Small intestine (tissue), 7 donors: Measurements from ENCODE around the gene ADAT1. TPM values are rescaled to one million over a fixed set of nuclear protein-coding genes. Genes with fewer than 3 reads are reported as not detected.

Experiments used
- DNase-seq, 2 donors: peaks; one replicate each; pipeline versions ENCODE4 v3.0.0 to v3.0.0-alpha.2; 2013
- FAIRE-seq: peaks from 2 replicates; lab custom pipeline; 2012; peaks lifted over from hg19 to GRCh38; lab: Jason Lieb, UNC
- H3K27ac ChIP-seq, 3 donors: one replicate each; pipeline ENCODE4 v1.5.1; 2013; ENCODE audit warnings: low read length in 2 of 3, mild to moderate bottlenecking in 2 of 3, control low read depth in 1 of 3, inconsistent platforms in 1 of 3, low read depth in 1 of 3, moderate library complexity in 1 of 3
- H3K27me3 ChIP-seq, 3 donors: one replicate each; pipeline ENCODE4 v1.6.1; 2013; ENCODE audit warnings: low read length in 3 of 3, inconsistent platforms in 1 of 3; ENCODE audit not compliant: control insufficient read depth in 3 of 3, insufficient read depth in 3 of 3
- H3K36me3 ChIP-seq, 3 donors: one replicate each; pipeline ENCODE4 v1.6.1; 2013; ENCODE audit warnings: low read length in 3 of 3, inconsistent platforms in 1 of 3, low read depth in 1 of 3, mild to moderate bottlenecking in 1 of 3, moderate library complexity in 1 of 3; ENCODE audit not compliant: control insufficient read depth in 3 of 3, insufficient read depth in 2 of 3
- H3K4me1 ChIP-seq, 3 donors: one replicate each; pipeline ENCODE4 v1.6.1; 2013; ENCODE audit warnings: low read length in 2 of 3, inconsistent platforms in 1 of 3, low read depth in 1 of 3, mild to moderate bottlenecking in 1 of 3, moderate library complexity in 1 of 3; ENCODE audit not compliant: control insufficient read depth in 3 of 3, insufficient read depth in 2 of 3
- H3K4me3 ChIP-seq, 3 donors: one replicate each; pipeline ENCODE4 v1.5.1; 2013; ENCODE audit warnings: low read length in 3 of 3, control low read depth in 1 of 3, inconsistent platforms in 1 of 3, low read depth in 1 of 3, mild to moderate bottlenecking in 1 of 3, moderate library complexity in 1 of 3
- H3K9me3 ChIP-seq, 2 donors: one replicate each; pipeline ENCODE4 v1.6.1; 2013; ENCODE audit warnings: low read depth in 1 of 2, low read length in 1 of 2; ENCODE audit not compliant: control insufficient read depth in 2 of 2, insufficient read depth in 1 of 2
- WGBS, 3 donors: extraction: QIAGEN DNeasy Blood & Tissue Kit; methylation state at CpG; one replicate each; pipeline ENCODE4 v1.1.7; 2013; 5-methylcytosine and 5-hydroxymethylcytosine counted together
- polyA plus RNA-seq, 4 donors: library from polyadenylated mRNA; stranded (reverse) in 3 of 4; unstranded in 1 of 4; fragments of 200-250 nt in 3 of 4; fragments of 120-200 nt in 1 of 4; gene quantifications; one replicate each; pipeline versions ENCODE4 v1.2.1 to v1.2.3, GENCODE V29; 2013
- donor health status: healthy with polysubstance abuse.
- donor health status: control.
- donor health status: control.
- donor health status: Bipolar disorder and iron deficiency.
- donor health status: healthy.

The ADAT1 gene
- polyA plus RNA-seq, 4 donors, result 7.0 to 27.4 (median 18.4) TPM

DNA sequence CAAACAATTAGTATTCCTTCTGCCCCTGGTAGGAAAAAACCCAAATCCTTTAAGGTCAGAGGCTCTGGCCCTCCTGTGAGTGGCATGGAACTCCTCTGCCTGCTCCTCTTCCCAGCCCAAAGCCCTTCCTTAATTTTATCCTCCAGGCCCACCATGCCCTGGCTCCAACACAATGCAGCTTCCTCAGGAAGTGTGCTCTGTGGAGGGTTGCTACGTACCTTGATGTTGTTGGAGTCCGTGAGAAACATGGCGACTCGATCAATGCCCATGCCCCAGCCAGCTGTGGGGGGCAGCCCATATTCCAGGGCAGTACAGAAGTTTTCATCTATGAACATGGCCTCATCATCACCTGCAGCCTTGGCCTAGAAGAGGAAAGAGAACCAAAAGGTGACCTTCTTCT is 5.3 kb upstream of the ADAT1 start:
- peaks cover 26 to 57% (median 36%) of the 10 kb centered on the region in 3 donors for H3K36me3 ChIP-seq
- FAIRE-seq, result no peak

GRCh38 chr16:75627851-75628250 is 4.8 kb upstream of the ADAT1 start:
- FAIRE-seq, result no peak
- H3K4me1 ChIP-seq, result peaks cover 0 to 4% (median 0%) of the 10 kb centered on the region in 3 donors
- peaks cover 24 to 53% (median 32%) of the 10 kb centered on the region in 3 donors for H3K36me3 ChIP-seq
- DNase-seq, result no peak
- 54 to 61% (median 60%) methylated on average over 3 of the region's 3 CpGs for WGBS, 3 donors
- H3K27ac ChIP-seq, result no peak overlapping the region
- H3K27me3 ChIP-seq, result no peaks in the 10 kb centered on the region
- no peak overlapping the region for H3K4me3 ChIP-seq
- H3K9me3 ChIP-seq, result no peaks in the 10 kb centered on the region

More for the DNA sequence above, 5.3 kb upstream of the ADAT1 start:
- H3K4me1 ChIP-seq, result peaks cover 0 to 4% (median 0%) of the 10 kb centered on the region in 3 donors
- no peaks in the 10 kb centered on the region for H3K27me3 ChIP-seq
- no peak for DNase-seq
- no peaks in the 10 kb centered on the region for H3K9me3 ChIP-seq
- no peak overlapping the region for H3K4me3 ChIP-seq
- no peak overlapping the region for H3K27ac ChIP-seq
- WGBS, 3 donors, result 80 to 96% (median 95%) methylated on average over 4 of the region's 4 CpGs

DNA sequence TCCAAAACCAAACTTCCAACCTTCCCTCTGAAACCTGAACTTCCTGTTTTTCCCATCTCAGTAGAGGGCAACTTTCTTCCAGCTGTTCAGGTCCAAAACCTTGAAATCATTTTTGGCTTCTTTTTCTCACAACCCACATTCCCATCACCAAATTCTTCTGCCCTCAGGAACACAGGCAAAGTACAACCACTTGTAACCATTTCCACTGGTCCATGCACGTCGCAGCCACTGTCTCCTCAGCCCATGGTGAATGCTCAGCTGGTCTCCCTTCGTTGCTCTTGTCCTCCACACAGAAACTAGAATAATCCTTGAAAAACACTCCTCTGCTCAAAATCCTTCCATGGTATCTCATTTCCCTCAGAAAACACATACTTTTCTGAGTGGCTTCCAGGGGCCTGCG is 3.7 kb upstream of the ADAT1 start:
- no peak for FAIRE-seq
- H3K27ac ChIP-seq, result no peak overlapping the region

DNA sequence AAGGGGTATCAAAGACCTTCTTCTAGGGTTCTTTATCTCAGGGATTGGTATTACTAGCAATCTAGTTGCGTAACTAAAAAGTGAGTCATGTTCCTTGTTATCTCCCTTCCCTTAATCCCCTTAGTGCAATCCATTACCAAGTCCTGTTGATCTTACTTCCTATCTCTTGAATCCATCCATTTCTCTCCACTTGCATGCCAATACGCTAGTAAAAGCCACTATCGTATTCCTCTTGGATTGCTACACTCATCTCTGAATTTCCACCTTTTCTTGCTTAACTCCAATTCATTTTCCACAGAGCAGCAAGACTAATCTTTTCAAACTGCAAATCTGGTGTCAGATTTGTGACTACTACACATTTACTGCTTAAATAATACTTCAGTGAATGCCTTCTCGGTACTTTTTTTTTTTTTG is 1.8 kb upstream of the ADAT1 start:
- Histone ChIP-seq H3K27me3 (no peaks in the 10 kb centered on the region), H3K36me3 (peaks cover 16 to 34% (median 17%) of the 10 kb centered on the region in 3 donors), H3K9me3 (no peaks in the 10 kb centered on the region), H3K4me1 (peaks cover 2 to 9% (median 4%) of the 10 kb centered on the region in 3 donors), H3K4me3 (no peak overlapping the region), H3K27ac (no peak overlapping the region)
- FAIRE-seq (no peak), DNase-seq (peak; percentile 61 to 64)
- WGBS, 3 donors, result 26 to 61% (median 56%) methylated on average over 4 of the region's 4 CpGs

More for the DNA sequence above, 3.7 kb upstream of the ADAT1 start:
- H3K9me3 ChIP-seq, result no peaks in the 10 kb centered on the region
- H3K4me3 ChIP-seq, result no peak overlapping the region
- H3K27me3 ChIP-seq, result no peaks in the 10 kb centered on the region
- WGBS, 3 donors, result 88 to 91% (median 89%) methylated on average over 4 of the region's 4 CpGs
- no peak for DNase-seq
- H3K4me1 ChIP-seq, result peaks cover 0 to 4% (median 3%) of the 10 kb centered on the region in 3 donors
- peaks cover 21 to 47% (median 28%) of the 10 kb centered on the region in 3 donors for H3K36me3 ChIP-seq

- H3K36me3 ChIP-seq, result peaks cover 2 to 20% (median 7%) of the 10 kb centered on the region in 3 donors
- H3K27me3 ChIP-seq, result no peaks in the 10 kb centered on the region
- FAIRE-seq, result no peak
- WGBS, 3 donors, result 7 to 15% (median 7%) methylated on average over 2 of the region's 2 CpGs
- no peaks in the 10 kb centered on the region for H3K9me3 ChIP-seq
- H3K4me1 ChIP-seq, result peaks cover 2 to 9% (median 4%) of the 10 kb centered on the region in 3 donors
- H3K4me3 ChIP-seq, result no peak overlapping the region
- H3K27ac ChIP-seq, result no peak overlapping the region
- peak; percentile 45 to 52 for DNase-seq
These were observed 2.0 kb downstream of the ADAT1 start for GRCh38 chr16:75621170-75621477.

DNA sequence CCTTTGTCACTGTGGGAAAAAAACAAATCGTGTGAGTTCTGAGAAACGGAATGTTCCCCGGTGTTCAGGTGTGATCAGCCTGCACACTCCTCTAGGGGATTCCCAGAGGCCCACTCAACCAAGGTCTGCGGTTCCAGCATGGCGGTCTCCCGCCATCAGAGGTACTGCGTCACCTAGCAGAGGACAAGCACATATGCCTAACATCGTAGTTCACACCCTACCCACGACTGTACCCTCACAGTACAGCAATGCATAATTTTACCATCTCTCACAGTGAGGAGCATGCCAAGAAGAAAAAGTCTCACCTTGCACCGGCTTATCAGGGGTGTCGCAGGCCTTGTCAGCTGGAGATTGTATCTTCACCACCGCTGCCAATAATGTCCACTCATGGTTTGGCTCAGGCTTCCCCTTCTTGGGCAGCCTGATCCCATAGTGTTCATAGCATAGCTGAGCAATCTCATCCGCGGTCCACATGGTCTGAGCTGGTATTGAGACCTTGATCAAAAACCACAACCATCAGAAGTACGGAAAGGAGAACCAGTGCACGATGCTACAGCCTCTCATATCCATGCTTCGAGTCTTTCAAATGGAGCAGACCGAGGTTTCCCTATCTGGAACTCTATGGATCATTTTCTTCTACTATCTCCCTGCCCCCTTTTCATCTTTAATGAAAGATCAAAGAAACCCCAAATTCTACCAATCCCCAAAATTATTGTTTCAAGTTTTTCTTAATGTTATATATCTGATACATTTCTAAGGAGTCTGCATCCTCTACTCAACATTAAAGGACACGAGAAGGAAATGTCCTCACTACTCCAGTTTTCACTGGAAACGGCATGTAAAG is 2.5 kb downstream of the ADAT1 start:
- FAIRE-seq (no peak), DNase-seq (no peak)
- Histone ChIP-seq H3K36me3 (peaks cover 2 to 25% (median 7%) of the 10 kb centered on the region in 3 donors), H3K27ac (peak overlapping the region in 1 of 3 donors; percentile 5), H3K9me3 (peaks cover 0 to under 1% of the 10 kb centered on the region in 2 donors), H3K4me3 (no peak overlapping the region), H3K27me3 (no peaks in the 10 kb centered on the region), H3K4me1 (peaks cover 2 to 9% (median 2%) of the 10 kb centered on the region in 3 donors)
- WGBS, 3 donors, result 81 to 86% (median 85%) methylated on average over 20 of the region's 20 CpGs

GRCh38 chr16:75618780-75619179 is 4.3 kb downstream of the ADAT1 start:
- Histone ChIP-seq H3K4me3 (no peak overlapping the region), H3K27me3 (no peaks in the 10 kb centered on the region), H3K36me3 (peaks cover 2 to 30% (median 7%) of the 10 kb centered on the region in 3 donors), H3K9me3 (peaks cover 0 to 3% of the 10 kb centered on the region in 2 donors), H3K4me1 (peaks cover 0 to 9% (median 2%) of the 10 kb centered on the region in 3 donors), H3K27ac (no peak overlapping the region)
- no peak for FAIRE-seq
- 89 to 97% (median 95%) methylated on average over 2 of the region's 2 CpGs for WGBS, 3 donors
- DNase-seq, result no peak

DNA sequence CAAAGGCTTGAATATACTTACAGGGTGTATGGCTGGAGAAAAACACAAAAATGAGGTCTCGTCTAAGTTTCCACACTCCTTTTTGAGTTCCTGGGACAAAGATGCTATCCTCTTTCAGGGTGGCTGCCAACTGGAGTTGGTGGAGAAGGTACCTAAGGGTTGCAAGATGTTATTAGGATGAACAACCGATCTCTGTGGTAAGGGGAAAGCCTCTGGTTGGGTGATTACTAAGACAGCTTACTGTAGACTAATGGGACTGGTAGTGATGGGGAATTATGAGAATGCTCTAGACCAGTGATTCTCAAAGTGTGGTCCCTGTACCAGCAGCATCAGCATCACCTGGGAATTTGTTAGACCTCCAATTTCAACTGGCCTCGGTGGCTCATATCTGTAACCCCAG is 6.0 kb downstream of the ADAT1 start:
- Histone ChIP-seq H3K9me3 (peaks cover 0 to 3% of the 10 kb centered on the region in 2 donors), H3K27me3 (no peaks in the 10 kb centered on the region), H3K4me3 (no peak overlapping the region), H3K36me3 (peaks cover 7 to 42% (median 9%) of the 10 kb centered on the region in 3 donors), H3K4me1 (peaks cover 0 to 6% (median 2%) of the 10 kb centered on the region in 3 donors), H3K27ac (no peak overlapping the region)
- FAIRE-seq (no peak), DNase-seq (no peak)
- WGBS, 3 donors, result 77 to 88% (median 82%) methylated on average over 3 of the region's 3 CpGs
